H54 (cell line): ENCODE measurements around the gene TRPM3.

Experiments used
- DNase-seq: peaks from one replicate; pipeline ENCODE4 v3.0.0; 2011; ENCODE audit warnings: low spot score, mixed read lengths; ENCODE audit not compliant: insufficient read length
- FAIRE-seq: peaks from 3 replicates; lab custom pipeline; 2011; peaks lifted over from hg19 to GRCh38; lab: Jason Lieb, UNC
- POLR2A ChIP-seq: IDR thresholded peaks from 2 replicates; pipeline ENCODE4 v1.6.1; 2011; ENCODE audit warnings: low read depth, mild to moderate bottlenecking, low read length

Gene TRPM3

GRCh38 chr9:70493029-70493428, 628.4 kb downstream of the TRPM3 start:
- no peak for TF ChIP-seq POLR2A
- DNase-seq (no peak), FAIRE-seq (no peak)

GRCh38 chr9:70492319-70492777, 629.1 kb downstream of the TRPM3 start:
- no peak for TF ChIP-seq POLR2A
- DNase-seq = no peak
- no peak for FAIRE-seq

DNA sequence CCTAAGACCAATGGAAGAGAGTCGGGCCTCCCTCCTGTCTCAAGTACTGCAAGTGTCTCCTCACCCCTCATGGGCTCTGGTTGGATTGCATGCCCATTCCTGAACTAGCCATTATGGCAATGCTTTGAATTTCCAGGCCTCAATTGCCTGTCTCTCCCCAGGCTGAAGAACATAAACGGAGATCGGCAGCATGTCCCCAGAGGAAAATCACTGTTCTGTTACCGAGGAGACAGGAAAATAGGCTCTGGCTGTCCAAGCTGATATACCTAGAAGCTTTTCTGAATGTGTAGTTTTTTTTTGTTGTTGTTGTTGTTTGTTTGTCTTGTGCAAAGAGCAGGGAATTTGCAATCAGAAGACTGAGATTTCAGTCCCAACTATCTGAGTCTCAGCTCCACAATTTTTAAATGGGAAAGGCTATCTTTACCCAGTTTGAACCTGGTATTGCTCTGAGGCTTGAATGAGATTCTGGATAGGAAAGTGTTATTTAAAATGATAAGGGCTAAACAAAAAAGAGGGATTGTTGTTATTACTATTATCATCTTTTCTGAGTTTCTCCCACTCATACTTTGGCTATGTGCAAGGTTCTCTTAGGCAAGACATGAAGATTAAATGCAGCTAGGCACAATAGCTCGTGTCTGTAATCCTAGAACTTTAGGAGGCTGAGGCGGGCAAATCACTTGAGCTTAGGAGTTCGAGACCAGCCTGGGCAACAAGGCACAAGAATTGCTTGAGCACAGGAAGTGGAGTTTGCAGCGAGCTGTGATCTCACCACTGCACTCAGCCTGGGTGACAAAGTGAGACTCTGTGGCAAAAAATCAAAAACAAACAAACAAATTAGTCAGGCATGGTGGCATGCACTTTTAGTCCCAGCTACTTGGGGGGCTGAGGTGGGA, 629.7 kb downstream of the TRPM3 start:
- DNase-seq = no peak
- FAIRE-seq = no peak
- TF ChIP-seq POLR2A = no peak

DNA sequence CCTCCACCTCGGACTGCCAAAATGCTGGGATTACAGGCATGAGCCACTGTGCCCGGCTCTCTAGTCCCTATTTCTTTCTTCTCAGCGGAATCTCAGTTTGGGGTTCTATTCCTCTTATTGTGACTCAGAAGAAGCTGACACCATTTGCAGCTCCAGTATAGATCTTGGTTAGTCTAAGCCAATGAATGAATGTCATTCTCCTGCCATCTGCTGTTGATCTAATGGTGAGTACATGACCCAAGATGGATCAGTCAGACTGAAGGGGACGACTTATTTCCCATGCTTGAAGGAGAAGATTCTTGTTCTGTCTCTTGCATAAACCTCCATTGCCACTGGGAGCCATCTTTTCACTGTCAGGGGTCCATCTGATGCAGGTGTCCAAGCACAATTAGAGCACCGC, 630.9 kb downstream of the TRPM3 start:
- no peak for DNase-seq
- no peak for TF ChIP-seq POLR2A
- no peak for FAIRE-seq

- FAIRE-seq = no peak
- no peak for TF ChIP-seq POLR2A
Measured at GRCh38 chr9:70488793-70489105, 632.7 kb downstream of the TRPM3 start.

DNA sequence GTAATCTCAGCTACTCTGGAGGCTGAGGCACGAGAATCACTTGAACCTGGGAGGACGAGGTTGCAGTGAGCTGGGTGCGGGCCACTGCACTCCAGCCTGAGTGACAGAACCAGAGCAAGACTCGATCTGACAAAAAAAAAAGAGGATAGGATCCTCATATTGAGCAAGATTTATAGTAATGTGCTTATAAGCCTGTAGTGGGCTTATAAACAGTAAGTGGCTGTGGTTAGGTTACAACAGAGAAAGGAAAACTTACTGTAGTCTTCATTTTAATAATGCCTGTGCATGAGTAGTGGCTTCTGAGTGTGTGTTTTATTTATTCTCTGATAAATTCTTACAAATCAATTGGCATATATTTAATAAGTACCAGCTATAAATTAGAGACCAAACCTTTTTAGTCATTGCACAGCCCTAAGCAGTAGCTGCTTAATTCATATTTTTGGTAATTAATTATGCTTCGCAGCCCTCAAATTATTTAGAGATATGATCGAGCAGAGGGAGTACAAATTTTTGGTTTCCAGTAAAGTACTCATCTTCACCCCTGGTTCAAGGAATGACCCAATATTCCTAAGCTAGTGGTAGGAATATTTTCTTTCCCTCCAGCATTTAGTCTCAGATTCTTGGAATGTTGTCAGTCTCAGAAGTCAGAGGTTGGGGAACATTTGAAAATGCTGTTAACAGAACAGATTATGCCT, 633.2 kb downstream of the TRPM3 start:
- DNase-seq (no peak), FAIRE-seq (no peak)
- no peak for TF ChIP-seq POLR2A

More at GRCh38 chr9:70488793-70489105, 632.7 kb downstream of the TRPM3 start:
- DNase-seq = no peak

- DNase-seq = no peak
- TF ChIP-seq POLR2A = no peak
- no peak for FAIRE-seq
Measured at GRCh38 chr9:70486127-70486526, 635.3 kb downstream of the TRPM3 start.

GRCh38 chr9:70485273-70485858, 636.1 kb downstream of the TRPM3 start:
- no peak for FAIRE-seq
- DNase-seq = no peak
- TF ChIP-seq POLR2A = no peak

DNA sequence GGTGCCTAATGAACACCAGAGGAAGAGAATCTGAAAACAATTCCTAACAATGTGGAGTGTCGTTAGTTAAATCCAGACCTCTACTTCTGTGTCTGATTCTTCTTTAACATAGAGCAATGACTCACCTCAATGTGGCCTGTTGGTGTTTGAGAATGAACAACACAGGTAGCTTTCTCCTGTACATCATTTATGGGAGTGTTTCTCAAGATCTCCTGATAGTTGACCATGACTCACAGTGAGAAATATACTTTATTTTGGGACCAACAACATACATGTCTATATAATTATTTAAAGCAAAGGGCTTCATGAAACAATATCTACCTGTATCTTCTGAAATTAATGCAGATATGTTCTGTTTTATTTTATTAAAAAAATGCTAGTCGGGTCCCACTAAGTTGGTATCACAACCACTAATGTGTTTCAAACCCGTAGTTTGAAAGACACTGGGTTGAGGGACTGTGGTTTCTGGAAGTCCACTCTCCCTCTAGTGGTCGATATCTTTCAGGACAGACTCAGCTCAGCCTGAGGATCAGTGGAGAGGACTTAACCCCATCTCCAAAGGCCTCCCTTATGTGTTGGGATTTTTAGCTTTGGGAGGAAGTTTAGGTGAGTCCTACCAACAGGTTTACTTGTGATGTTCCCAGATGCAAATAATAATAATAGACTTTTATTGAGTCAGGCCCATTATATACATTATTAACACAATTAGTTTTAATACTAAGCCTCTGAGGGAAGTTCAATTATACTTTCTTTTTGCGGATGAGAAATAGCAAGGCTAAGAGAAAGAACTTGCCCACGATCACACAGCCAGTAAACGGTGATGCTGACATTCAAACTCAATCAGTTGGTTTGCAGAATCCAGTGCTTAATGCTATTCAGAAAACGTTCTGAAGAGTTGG, 636.9 kb downstream of the TRPM3 start:
- TF ChIP-seq POLR2A = no peak
- peak; percentile 88 for FAIRE-seq
- peak; percentile 89 for DNase-seq

- no peak for FAIRE-seq
- no peak for TF ChIP-seq POLR2A
Measured at GRCh38 chr9:70481471-70481870, 640.0 kb downstream of the TRPM3 start.

GRCh38 chr9:70480405-70480980, 640.9 kb downstream of the TRPM3 start:
- FAIRE-seq (no peak), DNase-seq (no peak)
- no peak for TF ChIP-seq POLR2A

More at GRCh38 chr9:70481471-70481870, 640.0 kb downstream of the TRPM3 start:
- no peak for DNase-seq

- FAIRE-seq = no peak
- DNase-seq = peak; percentile 40
- no peak for TF ChIP-seq POLR2A
Measured at GRCh38 chr9:70479880-70480291, 641.5 kb downstream of the TRPM3 start.
